Measurements from ENCODE around the gene LIMCH1.

The LIMCH1 gene

DNA sequence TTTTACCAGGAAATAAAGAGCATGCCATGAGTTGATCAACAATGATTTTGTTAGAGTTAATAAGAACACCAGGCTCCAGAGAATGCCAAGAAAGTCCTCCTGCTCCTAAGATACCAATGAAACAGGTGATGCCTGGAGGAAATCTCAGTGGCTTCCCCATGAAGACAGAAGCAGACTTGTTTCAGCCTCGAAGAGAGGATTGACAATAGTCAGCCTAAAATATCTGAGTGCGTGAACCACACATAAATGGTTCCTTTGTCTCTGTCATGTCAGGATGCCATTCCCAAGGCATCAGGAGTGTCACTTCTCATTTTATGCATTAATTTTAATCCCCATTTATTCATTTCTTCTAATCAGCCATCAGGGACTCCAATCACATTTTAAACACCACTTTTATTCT, 141.0 kb downstream of the LIMCH1 start:
- TF ChIP-seq CTCF (IDR thresholded peaks at IDR 0.05; ENCODE audit: control extremely low read depth, extremely low read depth, low read depth, missing control alignments): no peak
- ChIA-PET CTCF (no interaction called here), POLR2A (no interaction called here)
- DNase-seq (ENCODE audit: extremely low spot score): no peak

DNA sequence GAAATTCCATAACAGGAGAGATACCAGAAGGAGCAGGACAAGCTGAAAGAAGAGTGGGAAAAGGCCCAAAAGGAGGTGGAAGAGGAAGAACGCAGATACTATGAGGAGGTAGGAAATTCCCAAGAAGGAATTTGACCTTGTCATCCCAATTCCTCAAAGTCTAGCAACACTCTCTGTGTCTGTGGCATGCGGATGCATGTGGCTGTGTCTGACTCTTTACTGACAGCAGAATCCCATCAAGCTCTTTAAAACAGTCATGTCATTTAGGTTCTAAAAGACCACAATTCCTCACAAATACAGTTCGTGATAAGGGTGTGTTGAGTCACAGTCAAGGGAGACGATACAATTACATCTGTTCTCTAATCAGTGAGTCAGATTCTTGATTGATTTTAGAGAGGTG, 142.0 kb downstream of the LIMCH1 start:
- DNase-seq (ENCODE audit: extremely low spot score): no peak
- POLR2A ChIA-PET: no interaction called here
- no peak for TF ChIP-seq CTCF (IDR thresholded peaks at IDR 0.05; ENCODE audit: control extremely low read depth, extremely low read depth, low read depth, missing control alignments)
- CTCF ChIA-PET: no interaction called here

DNA sequence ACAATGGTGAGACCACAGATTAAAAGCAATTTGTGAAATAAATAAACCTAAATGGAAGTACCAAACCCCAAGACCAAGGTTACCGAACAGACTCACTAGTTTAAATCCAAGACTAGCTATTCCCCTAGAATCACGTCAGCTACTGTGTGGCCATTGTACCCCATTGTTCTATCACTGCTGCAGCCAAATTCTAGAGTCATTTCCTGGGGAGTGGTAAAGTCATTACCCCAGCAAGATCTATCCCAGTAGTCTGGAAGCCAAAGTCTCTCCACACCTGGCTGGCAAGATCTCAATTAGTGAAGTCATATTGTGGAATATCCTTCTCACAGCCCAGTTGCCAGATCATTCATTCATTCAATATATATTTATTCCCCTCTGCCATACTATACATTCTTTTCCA, 143.1 kb downstream of the LIMCH1 start:
- ChIA-PET CTCF (no interaction called here), POLR2A (no interaction called here)
- TF ChIP-seq CTCF (IDR thresholded peaks at IDR 0.05; ENCODE audit: control extremely low read depth, extremely low read depth, low read depth, missing control alignments): no peak
- DNase-seq (ENCODE audit: extremely low spot score): no peak

- TF ChIP-seq CTCF (IDR thresholded peaks at IDR 0.05; ENCODE audit: control extremely low read depth, extremely low read depth, low read depth, missing control alignments): no peak
- no peak for DNase-seq (ENCODE audit: extremely low spot score)
- ChIA-PET CTCF (interaction anchor here (0.8 to 1.9 kb wide), 5 partner anchors 9 to 775 kb away, joined by 3 to 12 read pairs (median 3); no protein-coding TSS in a partner anchor), POLR2A (no interaction called here)
These were observed 145.4 kb downstream of the LIMCH1 start for GRCh38 chr4:41683326-41683725.

DNA sequence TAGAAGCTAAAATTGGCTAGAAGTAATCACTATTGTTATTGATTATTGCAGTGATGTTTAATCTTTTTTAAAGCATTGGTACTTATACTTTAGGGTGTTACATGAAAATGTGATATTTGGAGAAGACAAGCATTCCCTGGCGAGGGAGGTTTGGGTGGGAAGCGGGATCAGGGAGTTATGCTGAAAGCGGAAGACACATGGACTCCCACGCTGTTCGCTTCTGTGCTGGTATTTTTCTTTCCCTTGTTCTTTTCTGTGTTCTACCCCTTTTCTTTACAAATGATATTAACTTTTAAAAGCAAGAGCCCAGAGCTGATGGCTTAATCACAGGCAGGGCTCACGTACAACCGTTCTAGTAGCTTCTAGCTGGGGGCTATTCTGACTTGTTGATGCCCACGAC, 148.9 kb downstream of the LIMCH1 start:
- no peak for DNase-seq (ENCODE audit: extremely low spot score)
- no peak for TF ChIP-seq CTCF (IDR thresholded peaks at IDR 0.05; ENCODE audit: control extremely low read depth, extremely low read depth, low read depth, missing control alignments)
- ChIA-PET POLR2A (no interaction called here), CTCF (no interaction called here)

GRCh38 chr4:41687971-41688370, 150.0 kb downstream of the LIMCH1 start:
- no peak for DNase-seq (ENCODE audit: extremely low spot score)
- no peak for TF ChIP-seq CTCF (IDR thresholded peaks at IDR 0.05; ENCODE audit: control extremely low read depth, extremely low read depth, low read depth, missing control alignments)
- CTCF ChIA-PET: interaction anchor here (1.3 kb wide), 1 partner anchor 26 kb away, joined by 4 read pairs; no protein-coding TSS in a partner anchor
- POLR2A ChIA-PET: no interaction called here
